ENCODE data around the gene OPRM1. TPM values are rescaled to one million over a fixed set of nuclear protein-coding genes. Genes with fewer than 3 reads are reported as not detected.
A peak's percentile ranks its signal among the peaks of the same experiment; 100 is the strongest.

Gene OPRM1
- total and polyA plus RNA-seq, 2 of the 8 experiments (the other 6 are each of a cell fraction or from before 2014, with no cell fraction given) = not detected

DNA sequence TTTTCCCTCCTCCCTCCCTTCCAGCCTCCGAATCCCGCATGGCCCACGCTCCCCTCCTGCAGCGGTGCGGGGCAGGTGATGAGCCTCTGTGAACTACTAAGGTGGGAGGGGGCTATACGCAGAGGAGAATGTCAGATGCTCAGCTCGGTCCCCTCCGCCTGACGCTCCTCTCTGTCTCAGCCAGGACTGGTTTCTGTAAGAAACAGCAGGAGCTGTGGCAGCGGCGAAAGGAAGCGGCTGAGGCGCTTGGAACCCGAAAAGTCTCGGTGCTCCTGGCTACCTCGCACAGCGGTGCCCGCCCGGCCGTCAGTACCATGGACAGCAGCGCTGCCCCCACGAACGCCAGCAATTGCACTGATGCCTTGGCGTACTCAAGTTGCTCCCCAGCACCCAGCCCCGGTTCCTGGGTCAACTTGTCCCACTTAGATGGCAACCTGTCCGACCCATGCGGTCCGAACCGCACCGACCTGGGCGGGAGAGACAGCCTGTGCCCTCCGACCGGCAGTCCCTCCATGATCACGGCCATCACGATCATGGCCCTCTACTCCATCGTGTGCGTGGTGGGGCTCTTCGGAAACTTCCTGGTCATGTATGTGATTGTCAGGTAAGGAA lies at the start of gene OPRM1 (continued):
- TF ChIP-seq CEBPB (IDR thresholded peaks at IDR 0.05; ENCODE audit: low read depth, low read length) (no peak), MAX (IDR thresholded peaks at IDR 0.05) (peak; percentile 63), PHF8 (conservative IDR thresholded peaks at IDR 0.05; ENCODE audit: low read depth, low read length) (no peak; the same call in 1 of the 2 replicates), RBBP5 (IDR thresholded peaks at IDR 0.05; ENCODE audit: borderline replicate concordance, low read depth, low read length) (peak; percentile 94), SIX5 (IDR thresholded peaks at IDR 0.05; ENCODE audit: low read depth, low read length) (no peak), GABPA (IDR thresholded peaks at IDR 0.05; ENCODE audit: borderline replicate concordance, insufficient read depth, low read length) (no peak), ATF3 (IDR thresholded peaks at IDR 0.05; ENCODE audit: insufficient read depth, low read depth, low read length) (no peak), BCL11A (IDR thresholded peaks at IDR 0.05; ENCODE audit: low read depth in 2 of 2, low read length in 2 of 2) (no peak), JUND (IDR thresholded peaks at IDR 0.05; ENCODE audit: low read length) (0 out of 2 replicates have a peak, but pooled peaks have one; percentile 18), TAF7 (optimal IDR thresholded peaks at IDR 0.05; ENCODE audit: borderline replicate concordance, low read depth, low read length) (no peak), YY1 (IDR thresholded peaks at IDR 0.05; ENCODE audit: low read depth, low read length) (peak; percentile 48; the same call in 1 of the 2 replicates), HDAC6 (IDR thresholded peaks at IDR 0.05; ENCODE audit: low read depth, low read length) (no peak), CBX8 (IDR thresholded peaks at IDR 0.05; ENCODE audit: borderline replicate concordance, low read depth, low read length) (no peak), RXRA (IDR thresholded peaks at IDR 0.05; ENCODE audit: insufficient read depth, low read depth, low read length) (no peak), CHD2 (IDR thresholded peaks at IDR 0.05; ENCODE audit: low read length) (no peak), SIN3A (conservative IDR thresholded peaks at IDR 0.05 in 1 of 2, IDR thresholded peaks at IDR 0.05 in 1 of 2; ENCODE audit: low read depth in 1 of 2, low read length in 2 of 2) (peak; percentile 93 to 98; a peak in 3 of 4 replicates), SP1 (IDR thresholded peaks at IDR 0.05; ENCODE audit: low read depth, low read length) (no peak), CTBP2 (IDR thresholded peaks at IDR 0.05; ENCODE audit: borderline replicate concordance, insufficient read depth, insufficient read length, low read length) (peak; percentile 91), POLR2AphosphoS5 (IDR thresholded peaks at IDR 0.05; ENCODE audit: low read depth, low read length) (no peak), TCF12 (IDR thresholded peaks at IDR 0.05; ENCODE audit: low read depth, low read length) (no peak)
- TF ChIP-seq, protein P1, sequence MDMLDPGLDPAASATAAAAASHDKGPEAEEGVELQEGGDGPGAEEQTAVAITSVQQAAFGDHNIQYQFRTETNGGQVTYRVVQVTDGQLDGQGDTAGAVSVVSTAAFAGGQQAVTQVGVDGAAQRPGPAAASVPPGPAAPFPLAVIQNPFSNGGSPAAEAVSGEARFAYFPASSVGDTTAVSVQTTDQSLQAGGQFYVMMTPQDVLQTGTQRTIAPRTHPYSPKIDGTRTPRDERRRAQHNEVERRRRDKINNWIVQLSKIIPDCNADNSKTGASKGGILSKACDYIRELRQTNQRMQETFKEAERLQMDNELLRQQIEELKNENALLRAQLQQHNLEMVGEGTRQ (IDR thresholded peaks at IDR 0.05; ENCODE audit: low read length) = no peak

Data from H1 (cell line).